Measurements from ENCODE around the gene GLIS1. TPM values are rescaled to one million over a fixed set of nuclear protein-coding genes. Genes with fewer than 3 reads are reported as not detected.
A peak's percentile ranks its signal among the peaks of the same experiment; 100 is the strongest.

Gene GLIS1
- total and polyA plus RNA-seq, 4 donors, result 0.19 to 1.8 (median 0.65) TPM

DNA sequence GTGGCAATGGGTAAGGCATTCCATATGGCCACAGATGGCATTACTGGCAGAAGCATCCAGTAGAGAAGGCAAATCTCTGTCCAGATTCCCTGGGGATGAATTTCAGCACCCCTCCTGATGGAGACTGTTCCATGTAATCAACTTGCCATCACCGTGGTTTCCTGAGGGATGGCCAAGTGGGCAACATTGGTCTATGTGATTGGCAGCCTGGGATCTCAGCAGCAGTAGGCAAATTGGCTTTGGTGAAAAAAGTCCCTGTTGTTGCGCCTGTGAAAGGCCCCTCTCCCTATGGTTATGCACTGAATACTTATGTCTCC, 260.5 kb downstream of the GLIS1 start:
- Histone ChIP-seq H3K4me1 (ENCODE audit: control insufficient read depth in 1 of 2, insufficient read depth in 2 of 2, low read length in 2 of 2) (no peaks in the 10 kb centered on the region), H3K36me3 (ENCODE audit: control insufficient read depth in 1 of 2, insufficient read depth in 2 of 2, low read length in 1 of 2) (no peaks in the 10 kb centered on the region), H3K27ac (ENCODE audit: low read depth in 1 of 2, low read length in 2 of 2) (no peak overlapping the region), H3K9me3 (ENCODE audit: control insufficient read depth, low read length) (no peaks in the 10 kb centered on the region), H3K4me3 (ENCODE audit: low read length in 2 of 2) (no peak overlapping the region), H3K27me3 (ENCODE audit: control insufficient read depth in 1 of 2, insufficient read depth in 2 of 2, low read length in 1 of 2) (no peaks in the 10 kb centered on the region)
- no peak for DNase-seq
- intact Hi-C loops (cut with DNase I), result no loop called here
- 92 to 93% methylated on average over 2 of the region's 2 CpGs for WGBS, 2 donors
- no peak for ATAC-seq (ENCODE audit: low FRiP score)

DNA sequence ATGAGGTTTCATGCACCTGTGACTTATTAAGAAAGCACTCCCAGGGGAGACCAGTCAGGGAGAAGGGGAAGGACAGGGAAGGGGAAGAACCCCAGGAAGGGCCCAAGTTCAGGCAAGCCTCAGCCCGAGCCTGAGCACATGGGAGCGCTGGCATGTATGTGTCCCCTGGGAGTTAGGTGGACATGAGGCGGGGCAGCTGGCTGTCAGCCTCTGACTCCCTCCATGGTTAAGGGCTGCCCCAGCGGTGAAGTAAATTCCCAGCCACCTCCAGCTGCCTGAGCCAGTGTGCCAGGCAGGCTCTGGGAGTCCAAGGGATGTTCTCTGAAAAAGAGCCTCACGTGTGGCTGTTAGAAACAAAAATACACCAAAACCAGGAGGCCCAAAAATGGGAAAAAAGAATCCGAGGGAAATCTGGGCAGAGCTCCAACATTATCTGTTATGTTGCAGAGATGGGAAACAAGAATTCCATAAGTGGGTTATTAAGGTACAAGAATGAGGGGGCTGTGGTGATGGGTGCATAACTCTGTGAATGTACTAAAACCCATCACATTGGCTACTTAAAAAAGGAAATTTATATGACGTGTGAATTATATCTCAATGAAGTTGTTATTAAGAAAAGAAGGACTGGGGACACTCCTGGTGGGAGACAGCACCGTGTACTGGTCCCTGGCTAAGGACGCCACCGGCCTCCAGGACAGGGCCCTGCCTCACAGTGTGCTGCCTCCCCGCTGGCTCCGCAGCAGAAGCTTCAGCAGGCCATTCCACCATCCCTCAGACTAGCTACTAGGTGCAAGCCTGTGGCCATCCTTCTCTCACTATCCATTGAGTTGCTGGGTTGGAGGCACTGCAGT, 261.1 kb downstream of the GLIS1 start:
- Histone ChIP-seq H3K4me3 (ENCODE audit: low read length in 2 of 2) (no peak overlapping the region), H3K27me3 (ENCODE audit: control insufficient read depth in 1 of 2, insufficient read depth in 2 of 2, low read length in 1 of 2) (no peaks in the 10 kb centered on the region), H3K4me1 (ENCODE audit: control insufficient read depth in 1 of 2, insufficient read depth in 2 of 2, low read length in 2 of 2) (no peaks in the 10 kb centered on the region), H3K27ac (ENCODE audit: low read depth in 1 of 2, low read length in 2 of 2) (no peak overlapping the region), H3K9me3 (ENCODE audit: control insufficient read depth, low read length) (no peaks in the 10 kb centered on the region), H3K36me3 (ENCODE audit: control insufficient read depth in 1 of 2, insufficient read depth in 2 of 2, low read length in 1 of 2) (no peaks in the 10 kb centered on the region)
- ATAC-seq (ENCODE audit: low FRiP score) (no peak), DNase-seq (no peak)
- intact Hi-C loops (cut with DNase I), result no loop called here
- 66 to 67% methylated on average over 12 of the region's 12 CpGs for WGBS, 2 donors

DNA sequence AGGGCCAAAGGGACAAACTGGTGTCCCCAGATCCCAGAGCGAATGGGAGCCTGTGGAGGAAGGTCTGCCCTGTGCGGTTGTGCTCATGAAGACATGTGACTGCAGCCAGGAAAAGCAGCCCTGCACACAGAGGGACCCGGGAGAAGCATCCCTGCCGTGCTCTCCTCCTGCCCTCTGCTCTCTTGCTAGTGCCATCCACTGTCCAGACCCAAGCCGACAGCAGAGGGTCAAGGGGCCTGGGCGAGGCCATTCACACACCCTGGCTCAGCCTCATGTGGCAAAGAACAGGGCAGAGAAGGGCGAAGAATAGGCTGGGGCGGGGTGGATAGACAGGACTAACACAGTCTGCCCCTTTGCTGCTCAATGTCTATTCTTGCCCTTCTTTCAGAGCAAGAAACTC, 262.4 kb downstream of the GLIS1 start:
- H3K36me3 ChIP-seq (ENCODE audit: control insufficient read depth in 1 of 2, insufficient read depth in 2 of 2, low read length in 1 of 2), result no peaks in the 10 kb centered on the region
- no peaks in the 10 kb centered on the region for H3K9me3 ChIP-seq (ENCODE audit: control insufficient read depth, low read length)
- DNase-seq, result peak in 1 of 2 donors; percentile 13
- H3K4me3 ChIP-seq (ENCODE audit: low read length in 2 of 2), result no peak overlapping the region
- 88 to 91% methylated on average over 8 of the region's 8 CpGs for WGBS, 2 donors
- H3K27ac ChIP-seq (ENCODE audit: low read depth in 1 of 2, low read length in 2 of 2), result no peak overlapping the region
- intact Hi-C loops (cut with DNase I), result no loop called here
- H3K4me1 ChIP-seq (ENCODE audit: control insufficient read depth in 1 of 2, insufficient read depth in 2 of 2, low read length in 2 of 2), result no peaks in the 10 kb centered on the region
- H3K27me3 ChIP-seq (ENCODE audit: control insufficient read depth in 1 of 2, insufficient read depth in 2 of 2, low read length in 1 of 2), result no peaks in the 10 kb centered on the region
- ATAC-seq (ENCODE audit: low FRiP score), result no peak

DNA sequence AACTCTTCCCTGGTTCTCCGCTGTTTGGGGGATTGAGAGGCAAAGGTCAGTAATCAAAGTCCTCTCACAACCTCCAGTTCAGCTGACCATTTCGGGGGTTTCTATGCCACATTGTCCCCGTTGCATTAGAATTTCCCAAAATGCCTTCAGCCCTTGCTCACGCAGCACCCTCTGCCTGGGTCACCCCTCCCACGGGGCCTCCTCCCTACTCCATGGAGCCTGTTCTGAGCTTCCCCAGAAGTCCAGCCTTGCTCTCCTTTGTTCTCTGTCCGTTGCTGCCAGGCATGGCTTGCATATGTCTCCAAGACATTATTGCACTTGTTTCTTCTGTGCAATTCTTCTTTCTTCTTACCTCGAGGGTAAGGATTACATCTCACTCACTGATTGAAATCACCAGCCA, 263.3 kb downstream of the GLIS1 start:
- intact Hi-C loops (cut with DNase I), result no loop called here
- no peaks in the 10 kb centered on the region for H3K36me3 ChIP-seq (ENCODE audit: control insufficient read depth in 1 of 2, insufficient read depth in 2 of 2, low read length in 1 of 2)
- H3K4me1 ChIP-seq (ENCODE audit: control insufficient read depth in 1 of 2, insufficient read depth in 2 of 2, low read length in 2 of 2), result no peaks in the 10 kb centered on the region
- 84 to 88% methylated on average over 7 of the region's 7 CpGs for WGBS, 2 donors
- no peaks in the 10 kb centered on the region for H3K9me3 ChIP-seq (ENCODE audit: control insufficient read depth, low read length)
- H3K27me3 ChIP-seq (ENCODE audit: control insufficient read depth in 1 of 2, insufficient read depth in 2 of 2, low read length in 1 of 2), result no peaks in the 10 kb centered on the region
- DNase-seq, result no peak
- H3K27ac ChIP-seq (ENCODE audit: low read depth in 1 of 2, low read length in 2 of 2), result no peak overlapping the region
- H3K4me3 ChIP-seq (ENCODE audit: low read length in 2 of 2), result no peak overlapping the region
- ATAC-seq (ENCODE audit: low FRiP score), result no peak

DNA sequence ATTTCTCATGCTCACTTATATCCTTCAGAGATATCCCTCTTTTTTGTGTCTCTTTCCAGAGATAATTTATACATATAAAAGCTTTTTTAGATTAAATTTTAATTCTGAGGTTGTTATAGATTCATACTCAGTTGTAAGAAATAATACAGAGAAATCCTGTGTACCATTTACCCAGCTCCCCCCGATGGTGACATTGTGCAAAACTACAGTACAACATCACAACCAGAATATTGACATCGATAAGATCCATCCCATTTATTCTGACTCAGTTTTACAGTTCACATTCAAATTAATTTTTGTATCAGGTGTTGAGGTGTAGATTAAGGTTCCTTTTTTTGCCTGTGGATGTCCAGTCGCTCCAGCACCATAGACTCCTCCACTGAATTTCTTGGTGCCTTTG, 265.5 kb downstream of the GLIS1 start:
- no peaks in the 10 kb centered on the region for H3K9me3 ChIP-seq (ENCODE audit: control insufficient read depth, low read length)
- DNase-seq (no peak), ATAC-seq (ENCODE audit: low FRiP score) (no peak)
- no peaks in the 10 kb centered on the region for H3K4me1 ChIP-seq (ENCODE audit: control insufficient read depth in 1 of 2, insufficient read depth in 2 of 2, low read length in 2 of 2)
- no peaks in the 10 kb centered on the region for H3K27me3 ChIP-seq (ENCODE audit: control insufficient read depth in 1 of 2, insufficient read depth in 2 of 2, low read length in 1 of 2)
- no peak overlapping the region for H3K27ac ChIP-seq (ENCODE audit: low read depth in 1 of 2, low read length in 2 of 2)
- intact Hi-C loops (cut with DNase I), result no loop called here
- H3K36me3 ChIP-seq (ENCODE audit: control insufficient read depth in 1 of 2, insufficient read depth in 2 of 2, low read length in 1 of 2), result no peaks in the 10 kb centered on the region
- H3K4me3 ChIP-seq (ENCODE audit: low read length in 2 of 2), result no peak overlapping the region
- WGBS, 2 donors, result 96 to 98% methylated on average over 3 of the region's 3 CpGs

DNA sequence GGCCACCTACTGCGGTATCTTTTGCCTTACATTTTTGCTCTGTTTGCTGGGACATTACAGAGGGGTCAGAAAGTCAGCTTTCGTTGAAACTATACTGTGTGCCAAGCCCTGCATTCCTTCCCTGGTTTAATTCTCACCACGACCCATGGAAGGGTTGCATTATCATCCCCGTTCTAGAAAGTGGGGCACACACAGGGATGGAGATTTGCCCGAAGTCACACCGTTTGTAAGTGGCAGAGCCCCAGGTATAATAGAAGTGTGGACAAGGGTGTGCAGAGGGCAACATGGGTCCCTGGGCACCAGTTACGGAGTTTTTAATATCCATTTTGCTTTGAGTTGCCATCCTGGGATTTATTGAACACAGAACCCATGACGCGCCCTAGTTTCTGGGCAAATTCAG, 268.0 kb downstream of the GLIS1 start:
- Histone ChIP-seq H3K27me3 (ENCODE audit: control insufficient read depth in 1 of 2, insufficient read depth in 2 of 2, low read length in 1 of 2) (no peaks in the 10 kb centered on the region), H3K9me3 (ENCODE audit: control insufficient read depth, low read length) (no peaks in the 10 kb centered on the region), H3K27ac (ENCODE audit: low read depth in 1 of 2, low read length in 2 of 2) (no peak overlapping the region), H3K36me3 (ENCODE audit: control insufficient read depth in 1 of 2, insufficient read depth in 2 of 2, low read length in 1 of 2) (no peaks in the 10 kb centered on the region), H3K4me3 (ENCODE audit: low read length in 2 of 2) (no peak overlapping the region), H3K4me1 (ENCODE audit: control insufficient read depth in 1 of 2, insufficient read depth in 2 of 2, low read length in 2 of 2) (no peaks in the 10 kb centered on the region)
- DNase-seq (no peak), ATAC-seq (ENCODE audit: low FRiP score) (no peak)
- intact Hi-C loops (cut with DNase I), result no loop called here
- 97% methylated on average over 9 of the region's 9 CpGs for WGBS, 2 donors

DNA sequence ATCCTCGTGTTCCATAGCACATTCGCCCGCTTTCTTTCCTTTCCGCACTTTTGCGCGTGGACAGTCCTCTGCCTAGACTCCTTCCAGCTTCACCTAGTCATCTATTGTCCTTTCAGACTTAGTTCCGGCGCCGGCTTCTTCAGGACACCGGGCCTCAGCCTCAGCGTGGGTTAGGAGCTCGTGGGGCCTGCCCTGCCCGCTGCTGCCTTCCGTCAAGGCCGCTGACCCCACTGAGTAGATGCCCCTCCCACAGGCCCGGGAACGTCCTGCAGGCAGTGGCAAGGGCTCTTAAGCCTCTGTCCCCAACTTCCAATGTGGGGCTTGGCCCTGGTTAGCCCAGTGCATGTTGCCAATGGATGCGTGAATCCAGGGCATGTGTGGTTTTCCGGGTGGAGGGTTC, 268.4 kb downstream of the GLIS1 start:
- no peaks in the 10 kb centered on the region for H3K9me3 ChIP-seq (ENCODE audit: control insufficient read depth, low read length)
- no peak overlapping the region for H3K4me3 ChIP-seq (ENCODE audit: low read length in 2 of 2)
- ATAC-seq (ENCODE audit: low FRiP score) (no peak), DNase-seq (no peak)
- no peaks in the 10 kb centered on the region for H3K27me3 ChIP-seq (ENCODE audit: control insufficient read depth in 1 of 2, insufficient read depth in 2 of 2, low read length in 1 of 2)
- intact Hi-C loops (cut with DNase I), result no loop called here
- H3K27ac ChIP-seq (ENCODE audit: low read depth in 1 of 2, low read length in 2 of 2), result no peak overlapping the region
- H3K4me1 ChIP-seq (ENCODE audit: control insufficient read depth in 1 of 2, insufficient read depth in 2 of 2, low read length in 2 of 2), result no peaks in the 10 kb centered on the region
- whole genome bisulfite sequencing, 2 donors, result 84 to 91% methylated on average over 19 of the region's 19 CpGs
- no peaks in the 10 kb centered on the region for H3K36me3 ChIP-seq (ENCODE audit: control insufficient read depth in 1 of 2, insufficient read depth in 2 of 2, low read length in 1 of 2)

DNA sequence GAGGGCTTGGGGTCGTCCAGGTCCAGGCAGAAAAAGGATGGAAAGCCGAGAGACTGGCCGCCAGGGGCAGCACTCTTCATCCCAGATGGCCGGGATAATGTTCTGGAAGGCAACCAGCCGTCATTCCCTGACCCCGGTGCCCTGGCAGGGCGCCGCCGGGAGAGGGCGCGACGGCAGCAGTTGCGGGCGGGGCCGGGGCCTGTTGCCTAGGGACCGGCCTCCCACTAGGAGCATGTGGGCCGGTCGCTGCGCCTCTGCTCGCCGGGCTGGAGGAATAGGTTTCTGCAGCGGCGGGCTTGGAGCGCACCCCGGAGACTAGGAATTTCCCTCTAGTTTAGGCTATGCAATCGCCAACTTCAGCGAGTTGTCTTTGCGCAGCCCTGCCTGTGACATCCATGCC, 268.8 kb downstream of the GLIS1 start:
- H3K27ac ChIP-seq (ENCODE audit: low read depth in 1 of 2, low read length in 2 of 2), result no peak overlapping the region
- H3K9me3 ChIP-seq (ENCODE audit: control insufficient read depth, low read length), result no peaks in the 10 kb centered on the region
- no peaks in the 10 kb centered on the region for H3K4me1 ChIP-seq (ENCODE audit: control insufficient read depth in 1 of 2, insufficient read depth in 2 of 2, low read length in 2 of 2)
- no peaks in the 10 kb centered on the region for H3K36me3 ChIP-seq (ENCODE audit: control insufficient read depth in 1 of 2, insufficient read depth in 2 of 2, low read length in 1 of 2)
- H3K4me3 ChIP-seq (ENCODE audit: low read length in 2 of 2), result no peak overlapping the region
- DNase-seq, result peak; percentile 69 to 85
- peak; percentile 64 for ATAC-seq (ENCODE audit: low FRiP score)
- WGBS, 2 donors, result 13 to 22% methylated on average over 25 to 28 of the region's 28 CpGs
- intact Hi-C loops (cut with DNase I), result no loop called here
- H3K27me3 ChIP-seq (ENCODE audit: control insufficient read depth in 1 of 2, insufficient read depth in 2 of 2, low read length in 1 of 2), result no peaks in the 10 kb centered on the region

DNA sequence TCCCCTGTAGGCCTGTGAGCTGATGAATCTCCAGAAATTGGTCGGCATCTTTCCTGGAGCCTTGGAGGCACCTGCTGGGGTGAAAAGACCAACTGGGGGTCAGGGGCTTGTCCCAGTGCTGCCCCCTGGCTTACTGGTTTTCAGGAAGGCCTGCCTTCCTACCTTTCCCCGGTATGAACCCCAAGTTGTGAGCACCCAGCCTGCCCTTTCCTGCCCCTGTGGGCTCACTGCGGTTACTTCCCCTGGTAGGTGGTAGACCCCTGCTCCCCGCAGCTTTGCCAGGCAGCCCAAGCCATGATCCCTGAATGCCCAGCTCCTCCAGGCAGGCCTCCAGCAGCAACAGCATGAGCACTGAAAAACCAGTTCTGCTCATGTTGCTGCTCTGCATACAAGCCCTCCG, 269.6 kb downstream of the GLIS1 start:
- ATAC-seq (ENCODE audit: low FRiP score) (no peak), DNase-seq (no peak)
- no peaks in the 10 kb centered on the region for H3K36me3 ChIP-seq (ENCODE audit: control insufficient read depth in 1 of 2, insufficient read depth in 2 of 2, low read length in 1 of 2)
- H3K27ac ChIP-seq (ENCODE audit: low read depth in 1 of 2, low read length in 2 of 2), result no peak overlapping the region
- H3K4me3 ChIP-seq (ENCODE audit: low read length in 2 of 2), result no peak overlapping the region
- no peaks in the 10 kb centered on the region for H3K4me1 ChIP-seq (ENCODE audit: control insufficient read depth in 1 of 2, insufficient read depth in 2 of 2, low read length in 2 of 2)
- intact Hi-C loops (cut with DNase I), result no loop called here
- 97 to 98% methylated on average over 5 of the region's 5 CpGs for WGBS, 2 donors
- no peaks in the 10 kb centered on the region for H3K9me3 ChIP-seq (ENCODE audit: control insufficient read depth, low read length)
- H3K27me3 ChIP-seq (ENCODE audit: control insufficient read depth in 1 of 2, insufficient read depth in 2 of 2, low read length in 1 of 2), result no peaks in the 10 kb centered on the region
